HG03354 (cell line): ENCODE results near the gene MMP11.
"Not testable (repeated sequence)": the region's sequence is repeated elsewhere in the genome, so short reads cannot be mapped to it uniquely, and the experiment has no call there.

Experiments used
- ATAC-seq: cut with Tn5 transposase; IDR thresholded peaks from one replicate; pipeline ENCODE4 v1.9.1; 2021; ENCODE audit warnings: mild to moderate bottlenecking; ENCODE audit not compliant: unreplicated experiment, poor library complexity, severe bottlenecking

MMP11 gene

DNA sequence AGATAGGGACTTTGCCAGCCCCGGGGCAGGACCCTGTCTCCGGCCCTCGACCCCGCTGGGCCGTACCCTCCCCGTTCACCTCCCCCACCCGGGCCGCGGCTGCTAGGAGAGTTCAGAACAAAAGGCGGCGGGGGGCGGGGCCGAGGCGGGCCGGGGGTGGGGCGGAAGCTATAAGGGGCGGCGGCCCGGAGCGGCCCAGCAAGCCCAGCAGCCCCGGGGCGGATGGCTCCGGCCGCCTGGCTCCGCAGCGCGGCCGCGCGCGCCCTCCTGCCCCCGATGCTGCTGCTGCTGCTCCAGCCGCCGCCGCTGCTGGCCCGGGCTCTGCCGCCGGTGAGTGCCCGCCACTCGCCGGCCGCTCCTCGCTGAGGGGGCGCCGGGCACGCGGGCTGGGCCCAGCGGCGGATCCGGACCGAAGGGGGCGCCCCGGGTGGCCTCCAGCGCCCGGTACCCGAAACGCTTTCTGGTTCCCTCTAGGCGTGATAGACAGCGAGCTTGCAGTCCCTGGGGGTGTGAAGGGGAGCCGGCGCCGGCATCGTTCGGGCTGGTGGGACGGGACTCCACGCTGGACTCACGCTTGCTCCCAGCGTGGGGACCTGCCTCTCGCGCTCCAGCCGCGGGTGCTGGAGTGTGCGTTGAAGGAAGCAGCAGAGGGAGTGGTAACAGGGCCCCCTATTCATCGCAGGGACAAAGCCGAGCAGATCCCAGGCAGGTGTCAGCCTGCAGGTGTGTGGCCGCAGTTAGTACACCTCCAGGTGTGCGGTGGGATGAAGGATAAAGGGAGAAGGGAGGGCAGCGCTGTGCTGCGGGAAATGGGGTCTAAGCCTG is at the start of gene MMP11:
TSS of gene MMP11 (plus strand) at position 201 of the 825 bp plus-strand sequence. CDS start at position 223, 22 bp downstream.
- ATAC-seq = no peak

- not testable (repeated sequence) for ATAC-seq
Measured at GRCh38 chr22:23728108-23728507, 44.5 kb upstream of the MMP11 start.

DNA sequence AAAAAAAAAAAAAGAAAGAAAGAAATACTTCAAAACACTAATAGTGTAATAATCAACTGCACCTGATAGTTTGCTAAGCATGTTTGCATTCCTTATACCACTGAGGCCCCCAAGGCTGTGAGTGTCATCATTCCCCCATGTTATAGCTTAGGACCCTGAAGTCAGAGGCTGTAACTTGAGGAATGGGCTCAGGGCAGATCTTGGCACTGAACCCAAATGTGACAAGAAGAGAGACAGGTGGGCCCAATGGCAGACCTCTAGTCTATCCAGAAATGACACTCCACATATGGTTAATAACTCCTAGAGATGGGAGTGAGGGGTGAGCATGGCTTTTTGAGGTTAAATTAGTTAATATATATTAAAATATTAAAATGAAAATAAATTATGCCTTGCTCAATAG is 35.0 kb upstream of the MMP11 start:
- ATAC-seq = no peak

DNA sequence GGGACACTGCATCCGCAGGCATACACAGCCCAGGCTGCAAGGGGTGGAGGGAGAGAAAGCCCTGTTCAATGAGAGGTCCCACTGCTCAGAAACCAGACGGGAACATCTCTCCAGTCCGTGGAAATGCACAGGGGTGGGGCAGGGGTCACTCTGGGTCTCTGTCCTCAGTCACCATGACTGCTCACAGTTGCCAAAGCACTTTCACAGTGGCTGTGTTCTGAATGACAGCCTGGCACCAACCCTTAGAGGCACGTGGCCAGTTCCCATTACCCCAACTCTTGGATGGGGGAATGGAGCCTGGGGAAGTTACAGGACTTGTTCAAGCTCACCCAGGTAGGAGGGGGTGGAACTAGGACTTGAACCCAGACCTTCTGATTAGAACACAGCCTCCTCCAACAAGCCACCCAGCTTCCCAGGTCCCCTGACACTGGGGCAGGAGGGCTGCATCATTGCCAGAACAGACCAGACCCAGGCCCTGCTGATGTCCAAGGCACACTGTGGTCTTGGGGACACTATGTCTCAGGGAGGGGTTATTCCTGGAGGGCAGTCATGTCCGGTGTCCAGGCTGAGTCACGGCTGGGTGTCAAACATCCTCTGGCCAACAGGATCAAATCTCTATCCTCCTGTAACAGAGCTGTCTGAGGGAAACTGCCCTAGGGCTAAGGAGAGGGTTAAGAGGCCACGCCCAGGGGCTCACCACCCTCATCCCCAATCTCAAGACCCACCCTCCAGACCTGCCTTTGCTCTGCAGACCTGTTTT is 30.0 kb upstream of the MMP11 start:
- ATAC-seq = no peak

- no peak for ATAC-seq
Measured at GRCh38 chr22:23743303-23743705, 29.3 kb upstream of the MMP11 start.

DNA sequence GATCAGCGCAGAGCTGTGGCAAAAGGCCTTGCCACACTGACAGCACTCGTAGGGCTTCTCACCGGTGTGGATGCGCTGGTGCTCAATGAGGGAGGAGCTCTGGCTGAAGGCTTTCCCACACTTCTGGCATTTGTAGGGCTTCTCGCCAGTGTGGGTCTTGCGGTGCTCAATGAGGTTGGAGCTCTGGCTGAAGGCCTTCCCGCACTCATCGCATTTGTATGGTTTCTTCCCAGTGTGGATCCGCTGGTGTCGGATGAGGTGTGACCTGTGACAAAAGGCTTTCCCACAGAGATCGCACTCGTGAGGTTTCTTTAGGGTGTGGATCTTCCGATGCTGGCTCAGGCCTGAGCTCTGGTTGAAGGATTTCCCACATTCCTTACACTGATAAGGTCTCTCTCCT is 28.6 kb upstream of the MMP11 start:
- no peak for ATAC-seq

DNA sequence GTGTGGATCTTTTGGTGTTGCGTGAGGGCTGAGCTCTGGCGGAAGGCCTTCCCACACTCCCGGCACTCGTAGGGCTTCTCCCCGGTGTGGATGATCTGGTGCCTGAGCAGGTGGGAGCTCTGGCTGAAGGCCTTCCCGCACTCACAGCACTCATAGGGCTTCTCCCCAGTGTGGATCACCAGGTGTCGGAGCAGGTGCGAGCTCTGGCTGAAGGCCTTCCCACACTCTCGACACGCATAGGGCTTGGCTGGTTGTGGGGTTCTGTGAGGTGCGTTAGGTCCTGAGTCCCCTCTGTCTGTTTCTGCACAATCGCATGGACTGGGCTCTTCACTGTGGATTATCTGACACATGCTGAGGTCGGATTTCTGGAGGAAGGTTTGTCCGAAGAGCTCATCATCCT is 28.2 kb upstream of the MMP11 start:
- ATAC-seq = no peak

- no peak for ATAC-seq
Measured at GRCh38 chr22:23745791-23746190, 26.9 kb upstream of the MMP11 start.

DNA sequence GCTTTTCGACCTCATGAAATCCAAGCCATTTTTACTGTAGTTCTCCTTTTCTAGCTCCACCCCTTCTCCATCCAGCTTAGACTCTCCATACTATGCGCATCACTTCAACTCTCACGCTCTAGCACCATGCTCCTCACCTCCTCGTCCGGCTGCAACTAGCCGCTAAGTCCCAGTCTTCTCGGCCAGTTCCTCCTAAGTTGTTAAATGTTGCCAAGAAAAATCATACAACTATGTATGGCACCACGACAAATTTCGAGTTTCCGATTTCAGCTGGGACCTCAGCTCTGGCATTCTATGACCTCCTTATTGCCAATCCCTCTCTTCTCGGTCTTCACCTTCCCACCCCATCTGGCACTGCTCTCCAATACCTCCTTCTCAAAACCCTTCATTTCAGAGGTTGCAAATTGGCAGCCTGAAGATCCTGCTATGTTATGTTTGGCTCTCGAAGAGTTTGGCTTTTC is 22.8 kb upstream of the MMP11 start:
- no peak for ATAC-seq

DNA sequence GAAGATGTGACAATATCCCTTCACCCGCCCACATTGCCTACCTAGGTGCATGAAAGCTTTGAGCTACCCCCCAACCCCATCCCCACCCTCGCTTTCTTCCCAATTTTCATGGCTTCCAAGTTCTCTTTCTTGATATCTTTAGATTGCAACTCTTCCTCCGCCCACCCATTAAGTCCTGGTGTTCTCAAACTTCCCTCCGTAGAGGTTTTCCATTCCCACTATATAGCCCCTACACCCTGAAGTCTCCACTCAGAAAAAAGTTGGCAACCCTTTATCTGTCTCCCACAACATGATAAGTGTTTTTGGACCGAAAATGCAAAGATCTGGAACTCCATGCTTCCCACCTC is 22.3 kb upstream of the MMP11 start:
- no peak for ATAC-seq

- ATAC-seq = peak; percentile 73
Measured at GRCh38 chr22:23750714-23751440, 21.8 kb upstream of the MMP11 start, which contains the start of gene ZNF70. TSS of gene ZNF70 (minus strand) at chr22:23751112. CDS start at chr22:23745140, 5,972 bp downstream.

DNA sequence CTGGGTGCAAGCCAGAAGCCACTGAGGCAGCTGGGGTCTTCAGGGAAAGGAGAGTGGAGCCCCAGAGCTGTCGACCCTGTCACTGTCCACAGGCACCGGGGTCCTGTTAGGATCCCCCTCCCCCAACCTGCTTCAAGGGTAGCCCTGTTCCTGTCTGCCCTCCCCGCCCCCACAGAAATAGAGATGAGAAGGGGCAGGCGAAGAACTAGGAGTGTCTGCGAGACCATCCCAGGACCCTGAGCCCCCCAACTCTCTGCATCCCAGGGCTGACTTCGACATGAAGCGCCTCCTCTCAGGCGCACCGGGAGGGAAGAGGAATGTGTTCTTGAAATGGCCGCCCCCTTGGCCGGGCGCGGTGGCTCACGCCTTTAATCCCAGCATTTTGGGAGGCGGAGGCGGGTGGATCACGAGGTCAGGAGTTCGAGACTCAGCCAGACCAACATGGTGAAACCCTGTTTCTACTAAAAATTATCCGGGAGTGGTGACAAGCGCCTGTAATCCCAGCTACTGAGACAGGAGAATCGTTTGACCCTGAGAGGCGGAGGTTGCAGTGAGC is 21.1 kb upstream of the MMP11 start:
- peak; percentile 5 for ATAC-seq

DNA sequence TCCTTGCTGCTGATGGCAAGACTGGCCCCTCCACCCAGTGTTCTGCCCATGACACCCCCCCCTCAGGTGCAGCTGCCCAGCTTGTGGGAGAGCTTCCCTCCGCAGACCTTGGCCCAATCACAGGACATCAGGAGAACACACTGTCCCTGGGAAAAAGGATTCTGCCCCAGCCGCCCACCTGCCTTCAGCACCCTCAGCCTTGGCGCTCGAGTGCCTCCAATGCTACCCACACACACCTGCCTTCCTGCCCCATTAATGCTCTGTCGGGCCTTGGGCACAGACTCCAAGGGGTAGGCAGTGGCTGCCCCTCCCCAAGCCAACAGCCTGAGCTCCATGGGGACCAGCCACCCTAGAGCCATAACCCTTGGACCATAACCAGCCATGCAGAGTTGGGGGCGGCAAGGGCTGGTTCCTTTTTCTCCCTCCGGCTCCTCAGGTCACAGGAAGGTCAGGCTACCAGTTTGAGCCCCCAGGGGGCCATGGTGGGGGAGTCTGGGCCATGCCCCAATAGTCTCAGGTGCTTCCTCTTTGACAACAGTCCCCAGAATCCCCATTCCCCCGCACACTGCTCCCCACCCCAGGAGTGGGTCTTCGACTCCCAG is 20.5 kb upstream of the MMP11 start:
- ATAC-seq = peak; percentile 41

DNA sequence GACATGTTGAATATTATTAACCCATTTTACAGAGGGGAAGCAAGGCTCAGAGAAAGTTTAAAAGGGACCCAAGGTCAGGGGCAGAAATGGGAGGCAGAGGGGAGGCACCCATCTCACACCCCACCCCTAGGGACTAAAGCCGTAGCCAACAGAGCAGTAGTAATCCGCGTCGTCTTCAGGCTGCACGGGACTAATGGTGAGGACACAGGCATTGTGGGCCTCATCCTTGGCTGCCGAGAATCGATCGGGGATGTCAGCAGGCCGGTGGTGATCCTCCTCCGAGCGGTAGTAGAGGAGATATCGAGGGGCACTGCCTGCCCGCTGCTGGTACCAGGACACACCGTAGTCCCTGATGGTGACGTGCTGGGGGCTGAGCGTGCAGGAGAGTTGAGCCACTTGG is 19.9 kb upstream of the MMP11 start:
- ATAC-seq = peak; percentile 17

- ATAC-seq = no peak
Measured at GRCh38 chr22:23753385-23753784, 19.3 kb upstream of the MMP11 start.

GRCh38 chr22:23754220-23754919 is 18.3 kb upstream of the MMP11 start, which contains the start of gene VPREB3:
TSS of gene VPREB3 (minus strand) at chr22:23754425. CDS start at chr22:23754363, 62 bp downstream.
- no peak for ATAC-seq

DNA sequence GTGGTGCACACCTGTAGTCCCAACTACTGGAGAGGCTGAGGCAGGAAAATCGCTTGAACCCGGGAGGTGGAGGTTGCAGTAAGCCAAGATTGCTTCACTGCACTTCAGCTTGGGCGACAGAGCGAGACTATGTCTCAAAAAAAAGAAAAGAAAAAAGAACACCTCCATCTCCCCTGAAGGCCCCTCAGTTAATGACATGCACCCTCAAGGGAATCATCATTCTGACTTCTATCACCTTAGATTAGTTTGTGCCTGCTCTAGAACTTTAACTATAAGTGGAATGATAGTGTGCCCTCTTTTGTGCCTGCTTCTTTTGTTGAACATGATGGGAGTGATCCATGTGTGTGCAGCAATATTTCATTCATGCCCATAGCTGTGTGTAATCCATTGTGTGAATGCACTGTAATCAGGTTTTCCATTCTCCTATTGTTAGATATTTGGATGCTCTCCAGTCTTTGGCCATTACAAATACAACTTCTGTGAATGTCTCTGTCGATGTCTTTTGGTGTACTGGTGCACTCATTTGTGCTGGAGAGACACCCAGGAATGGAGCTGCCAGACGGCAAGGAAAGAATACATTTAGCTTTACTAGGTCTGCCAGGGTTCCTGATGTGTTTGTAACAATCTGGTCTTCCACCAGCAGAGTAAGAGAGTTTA is 17.5 kb upstream of the MMP11 start:
- ATAC-seq = no peak

DNA sequence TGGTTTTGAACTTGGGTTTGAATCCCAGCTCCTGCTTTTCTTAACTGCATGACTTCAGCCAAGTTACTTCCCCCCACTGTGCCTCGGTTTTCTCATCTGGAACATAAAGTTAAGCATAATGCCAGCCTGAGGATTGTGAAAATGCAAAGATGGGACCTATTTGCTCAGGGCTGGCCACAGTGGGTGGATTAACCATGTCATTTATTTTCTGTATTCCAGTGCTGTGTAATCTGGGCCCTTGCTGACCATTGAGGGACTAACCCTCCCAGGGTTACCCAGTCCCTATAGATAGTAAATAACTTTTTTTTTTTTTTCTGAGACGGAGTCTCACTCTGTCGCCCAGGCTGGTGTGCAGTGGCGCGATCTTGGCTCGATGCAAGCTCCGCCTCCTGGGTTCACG is 16.9 kb upstream of the MMP11 start:
- no peak for ATAC-seq
